GM18505 (cell line): Measurements from ENCODE around the gene CDX1.

Experiments
- ATAC-seq: cut with Tn5 transposase; IDR thresholded peaks from one replicate; pipeline ENCODE4 v1.9.1; 2021; ENCODE audit not compliant: unreplicated experiment
- POLR2A ChIP-seq: IDR thresholded peaks from 4 replicates; pipeline ENCODE4 v1.6.1; 2011; ENCODE audit warnings: borderline replicate concordance; ENCODE audit not compliant: insufficient read depth, insufficient read length; ENCODE audit errors: extremely low read depth

Gene CDX1

DNA sequence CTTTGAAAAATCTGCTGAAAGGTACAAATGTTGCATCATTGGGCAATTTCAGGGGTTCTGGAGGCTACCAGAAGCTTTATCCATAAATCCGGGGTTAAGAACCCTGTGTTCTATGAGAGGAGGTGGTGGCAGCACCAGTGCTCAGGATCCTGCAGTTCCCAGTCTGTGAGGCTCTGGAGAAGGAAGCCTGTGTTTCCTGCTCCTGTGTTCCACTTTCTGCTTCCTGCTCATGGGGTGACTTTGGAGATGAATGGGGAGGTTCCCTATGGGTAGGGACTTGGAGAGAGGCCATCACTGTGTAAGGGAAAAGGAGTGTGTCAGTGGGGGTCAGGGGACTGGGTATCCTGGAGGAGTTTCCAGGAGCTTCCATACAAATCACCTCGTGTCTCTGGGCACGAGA is 2.3 kb downstream of the CDX1 start:
- no peak for ATAC-seq
- no peak for TF ChIP-seq POLR2A

GRCh38 chr5:150172145-150172544 is 5.6 kb downstream of the CDX1 start:
- TF ChIP-seq POLR2A, result no peak
- no peak for ATAC-seq

DNA sequence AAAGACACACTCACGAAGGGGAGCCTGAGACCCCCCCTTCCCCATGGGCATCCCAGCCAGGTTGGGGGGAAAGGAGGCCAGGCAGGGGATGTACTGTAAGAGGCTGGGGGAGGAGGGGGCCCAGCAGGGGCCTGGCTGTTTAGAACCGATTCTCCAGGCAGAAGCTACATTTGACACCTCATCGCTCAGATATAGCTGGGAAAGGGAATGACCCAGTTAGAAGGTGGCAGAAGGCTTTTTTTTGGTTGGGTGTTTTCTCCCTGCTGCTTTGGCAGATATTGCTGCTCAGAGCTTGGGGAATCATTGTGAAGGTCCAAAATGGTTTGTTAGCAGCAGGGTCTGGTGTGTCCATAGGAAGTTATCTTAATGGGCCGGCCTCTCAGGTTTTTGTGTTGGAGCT is 6.0 kb downstream of the CDX1 start:
- no peak for TF ChIP-seq POLR2A

GRCh38 chr5:150173161-150173560 is 6.6 kb downstream of the CDX1 start:
- no peak for TF ChIP-seq POLR2A
- ATAC-seq, result no peak

More for the DNA sequence above, 6.0 kb downstream of the CDX1 start:
- ATAC-seq, result no peak

- no peak for ATAC-seq
- no peak for TF ChIP-seq POLR2A
Observed at GRCh38 chr5:150174285-150174684, 7.7 kb downstream of the CDX1 start.

- ATAC-seq, result no peak
- no peak for TF ChIP-seq POLR2A
Observed at GRCh38 chr5:150175076-150175475, 8.5 kb downstream of the CDX1 start.

GRCh38 chr5:150175536-150175935 is 9.0 kb downstream of the CDX1 start:
- ATAC-seq, result no peak
- TF ChIP-seq POLR2A, result no peak

- TF ChIP-seq POLR2A, result no peak
- ATAC-seq, result no peak
Observed at GRCh38 chr5:150176745-150177477, 10.3 kb downstream of the CDX1 start.

GRCh38 chr5:150177721-150178120 is 11.1 kb downstream of the CDX1 start:
- no peak for ATAC-seq
- TF ChIP-seq POLR2A, result no peak

GRCh38 chr5:150178262-150178661 is 11.7 kb downstream of the CDX1 start:
- ATAC-seq, result no peak
- no peak for TF ChIP-seq POLR2A

- TF ChIP-seq POLR2A, result no peak
- ATAC-seq, result no peak
Observed at GRCh38 chr5:150179019-150179620, 12.5 kb downstream of the CDX1 start.

GRCh38 chr5:150180241-150181026 is 13.9 kb downstream of the CDX1 start:
- no peak for TF ChIP-seq POLR2A
- ATAC-seq, result no peak

DNA sequence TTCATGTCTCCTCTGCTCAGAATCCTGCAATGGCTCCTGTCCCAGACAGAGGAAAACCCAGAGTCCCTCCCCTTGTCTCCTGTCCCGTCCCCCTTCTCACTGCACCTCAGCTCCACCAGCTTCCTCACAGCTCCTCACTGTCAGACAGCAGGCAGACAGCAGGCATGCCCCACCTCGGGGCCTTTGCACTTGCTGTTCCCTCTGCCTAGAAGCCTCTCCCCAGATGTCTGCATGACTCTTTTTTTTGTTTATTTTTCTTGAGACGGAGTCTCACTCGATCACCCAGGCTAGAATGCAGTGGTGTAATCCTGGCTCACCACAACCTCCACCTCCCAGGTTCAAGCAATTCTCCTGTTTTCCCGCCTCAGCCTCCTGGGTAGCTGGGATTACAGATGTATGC is 14.4 kb downstream of the CDX1 start:
- no peak for ATAC-seq
- no peak for TF ChIP-seq POLR2A

DNA sequence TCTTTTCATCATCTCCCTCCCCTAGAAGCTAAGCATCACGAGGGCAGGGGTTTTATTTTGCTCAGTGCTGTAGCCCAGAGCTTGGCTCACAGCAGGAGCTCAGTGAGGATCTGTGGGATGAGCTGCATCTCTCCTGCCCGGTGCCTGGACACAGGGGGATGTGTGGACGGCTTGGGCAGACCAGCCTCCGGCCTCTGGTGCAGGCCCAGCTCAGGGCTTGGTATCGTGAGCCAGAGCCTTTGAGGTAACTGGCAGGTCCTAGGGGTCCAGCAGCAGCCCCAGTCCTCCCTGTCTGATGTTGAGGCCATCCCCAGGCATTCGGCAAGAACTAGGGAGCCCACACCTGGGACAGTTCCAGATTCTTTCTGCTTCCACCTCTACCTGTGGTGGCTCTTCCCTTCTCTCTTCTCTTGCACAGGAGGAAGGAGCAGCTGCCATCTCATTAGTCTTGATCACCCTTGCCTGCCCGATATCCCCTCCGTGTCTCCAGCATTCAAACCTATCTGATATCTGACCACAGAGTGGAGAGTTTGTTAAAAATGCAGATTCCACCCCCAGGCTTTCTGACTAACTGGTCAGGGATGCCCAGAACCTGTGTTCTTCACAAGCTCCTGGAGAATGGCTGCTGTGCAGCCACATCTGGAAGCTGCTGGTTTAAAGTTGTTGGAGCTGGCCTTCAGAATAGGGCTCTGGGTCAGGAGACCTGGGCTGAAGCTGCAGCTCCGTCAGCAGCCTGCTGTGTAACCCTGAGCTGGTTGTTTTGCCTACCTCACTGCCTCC is 15.4 kb downstream of the CDX1 start:
- no peak for TF ChIP-seq POLR2A
- ATAC-seq, result no peak

- no peak for TF ChIP-seq POLR2A
- no peak for ATAC-seq
Observed at GRCh38 chr5:150182774-150183173, 16.2 kb downstream of the CDX1 start.
